ENCODE data around the gene DBN1. TPM values are rescaled to one million over a fixed set of nuclear protein-coding genes. Genes with fewer than 3 reads are reported as not detected.
A peak's percentile ranks its signal among the peaks of the same experiment; 100 is the strongest.

DBN1 gene
- total and polyA plus RNA-seq, 2 experiments from 2014 or later, result 106 to 290 TPM

GRCh38 chr5:177453852-177454396 lies 19.5 kb downstream of the DBN1 start (continued):
- no peak for TF ChIP-seq CTCF (conservative IDR thresholded peaks at IDR 0.05; ENCODE audit: low read depth in 2 of 2)

- no peaks in the 10 kb centered on the region for H3K9me2 ChIP-seq (ENCODE audit: insufficient read depth)
- peak overlapping the region; percentile 85 for H3K4me3 Mint-ChIP-seq
- peaks cover 23% of the 10 kb centered on the region for H3K4me1 ChIP-seq (ENCODE audit: insufficient read depth)
- peaks cover 21% of the 10 kb centered on the region; the same call in 1 of the 2 replicates for H4K20me1 ChIP-seq (replicated peaks; ENCODE audit: insufficient read depth)
- H3K4me1 Mint-ChIP-seq, result peaks cover 36% of the 10 kb centered on the region
- H3K4me2 ChIP-seq, result peak overlapping the region; percentile 96; the same call in 1 of the 2 replicates
- peaks cover 6% of the 10 kb centered on the region; the same call in 2 of the 3 replicates for H3K9me3 Mint-ChIP-seq
- H3K27ac ChIP-seq (ENCODE audit: low read depth), result no peak overlapping the region
- peaks cover 8% of the 10 kb centered on the region; the same call in 1 of the 2 replicates for H3K36me3 ChIP-seq (ENCODE audit: insufficient read depth)
- H3K4me3 ChIP-seq, result no peak overlapping the region
- ATAC-seq (no peak), DNase-seq (ENCODE audit: low spot score) (no peak)
- H3K79me2 ChIP-seq (replicated peaks; ENCODE audit: insufficient read depth), result no peaks in the 10 kb centered on the region; the same call in 1 of the 2 replicates
- H3K27me3 Mint-ChIP-seq (ENCODE audit: insufficient read depth, low read depth, poor library complexity), result peaks cover 44% of the 10 kb centered on the region
- H2AFZ ChIP-seq, result no peak overlapping the region
- peaks cover 40% of the 10 kb centered on the region for H3F3A ChIP-seq (replicated peaks; ENCODE audit: low read depth)
- no peak overlapping the region for H3K27ac Mint-ChIP-seq
- peaks cover 30% of the 10 kb centered on the region for H3K27me3 ChIP-seq (ENCODE audit: insufficient read depth)
- peaks cover 22% of the 10 kb centered on the region for H3K36me3 Mint-ChIP-seq (ENCODE audit: low read depth)
- TF ChIP-seq CTCF (conservative IDR thresholded peaks at IDR 0.05; ENCODE audit: low read depth in 2 of 2) (0 out of 4 replicates have a peak, but pooled peaks of 1 of the 2 experiments have one; percentile 11), ZNF331 (CRISPR knock-in tag; IDR thresholded peaks at IDR 0.05; ENCODE audit: low read depth) (no peak)
Measured at GRCh38 chr5:177452688-177453638, 20.5 kb downstream of the DBN1 start.

GRCh38 chr5:177450667-177451424 lies 22.6 kb downstream of the DBN1 start:
- H3K27ac Mint-ChIP-seq, result no peak overlapping the region
- peaks cover 9% of the 10 kb centered on the region; the same call in 1 of the 3 replicates for H3K36me3 Mint-ChIP-seq (ENCODE audit: low read depth)
- Histone ChIP-seq H4K20me1 (replicated peaks; ENCODE audit: insufficient read depth) (peaks cover 12% of the 10 kb centered on the region; the same call in 1 of the 2 replicates), H3K9me2 (ENCODE audit: insufficient read depth) (no peaks in the 10 kb centered on the region), H3K4me1 (ENCODE audit: insufficient read depth) (peaks cover 18% of the 10 kb centered on the region), H3K79me2 (replicated peaks; ENCODE audit: insufficient read depth) (no peaks in the 10 kb centered on the region; the same call in 1 of the 2 replicates), H3F3A (replicated peaks; ENCODE audit: low read depth) (peaks cover 36% of the 10 kb centered on the region), H3K36me3 (ENCODE audit: insufficient read depth) (no peaks in the 10 kb centered on the region), H3K27me3 (ENCODE audit: insufficient read depth) (peaks cover 40% of the 10 kb centered on the region), H3K4me2 (no peak overlapping the region), H3K27ac (ENCODE audit: low read depth) (no peak overlapping the region), H3K4me3 (no peak overlapping the region), H2AFZ (no peak overlapping the region)
- TF ChIP-seq CREB1 (CRISPR knock-in tag; IDR thresholded peaks at IDR 0.05; ENCODE audit: low read depth) (no peak), POLR2AphosphoS5 (IDR thresholded peaks at IDR 0.05; ENCODE audit: low read depth) (no peak), ZNF331 (CRISPR knock-in tag; IDR thresholded peaks at IDR 0.05; ENCODE audit: low read depth) (no peak), NANOG (IDR thresholded peaks at IDR 0.05; ENCODE audit: borderline replicate concordance) (no peak), EZH2 (IDR thresholded peaks at IDR 0.05; ENCODE audit: low read depth, unreplicated experiment) (no peak)
- H3K4me1 Mint-ChIP-seq, result peaks cover 32% of the 10 kb centered on the region
- H3K9me3 Mint-ChIP-seq, result peaks cover 3% of the 10 kb centered on the region; the same call in 1 of the 3 replicates
- DNase-seq (ENCODE audit: low spot score) (no peak), ATAC-seq (no peak)
- peaks cover 43% of the 10 kb centered on the region for H3K27me3 Mint-ChIP-seq (ENCODE audit: insufficient read depth, low read depth, poor library complexity)
- no peak overlapping the region for H3K4me3 Mint-ChIP-seq
